HepG2 (cell line): ENCODE results near the gene PTPRD. TPM values are rescaled to one million over a fixed set of nuclear protein-coding genes. Genes with fewer than 3 reads are reported as not detected.

ENCODE experiments used
- ATAC-seq: fragments of 200-7000 bp; cut with Tn5 transposase; 3 replicates; pipeline ENCODE4 v1.9.1; 2020; ENCODE audit warnings: mild to moderate bottlenecking, moderate library complexity
- BruUV-seq: library from RNA; stranded (reverse); fragments of 400-500 nt; replicated peaks from 2 replicates; lab custom pipeline; 2021; lab: Mats Ljungman, UMichigan
- CTCF ChIA-PET: fragments of 300-600 bp; formaldehyde crosslinking; extraction: SDS; loops from one replicate; lab custom pipeline; 2021; ENCODE audit warnings: low total read pairs, inconsistent platforms, low intra/inter-chr PET ratio; lab: Yijun Ruan, JAX
- POLR2A ChIA-PET: fragments of 350-600 bp; sonication (Branson Sonifier 250); formaldehyde crosslinking; loops from one replicate; lab custom pipeline; 2020; ENCODE audit warnings: antibody characterized with exemption, inconsistent platforms; lab: Yijun Ruan, JAX
- DNase-seq: peaks from one replicate; pipeline ENCODE4 v3.0.0-alpha.2; 2015; ENCODE audit warnings: low spot score
- FAIRE-seq: peaks from 3 replicates; lab custom pipeline; 2011; peaks lifted over from hg19 to GRCh38; lab: Jason Lieb, UNC
- H2AFZ ChIP-seq: one replicate; pipeline ENCODE4 v1.6.1; 2011; ENCODE audit warnings: low read length, inconsistent platforms
- H3K27ac ChIP-seq: fragments of 300-600 bp; 3 replicates; pipeline ENCODE4 v1.8.0; 2011; ENCODE audit warnings: mixed run types, mild to moderate bottlenecking, mixed read lengths, low read length, inconsistent platforms; ENCODE audit not compliant: insufficient read depth; ENCODE audit errors: extremely low read length
- H3K27me3 ChIP-seq, 2 experiments: fragments of 200-600 bp in 1 of 2; 2 replicates in 1 of 2; 3 replicates in 1 of 2; pipeline versions ENCODE4 v1.6.0 to v1.8.0; 2011; ENCODE audit warnings: low read length in 2 of 2, mild to moderate bottlenecking in 2 of 2, moderate library complexity in 2 of 2, inconsistent platforms in 1 of 2; ENCODE audit not compliant: insufficient read depth in 2 of 2, control insufficient read depth in 1 of 2
- H3K36me3 ChIP-seq, 2 experiments: fragments of 200-600 bp in 1 of 2; replicated peaks in 1 of 2; 2 replicates in 1 of 2; 3 replicates in 1 of 2; pipeline versions ENCODE4 v1.5.1 to v1.8.0; 2011; ENCODE audit warnings: low read length in 2 of 2, inconsistent platforms in 1 of 2; ENCODE audit not compliant: insufficient read depth in 2 of 2, control insufficient read depth in 1 of 2
- H3K4me1 ChIP-seq: 2 replicates; pipeline ENCODE4 v1.5.1; 2012; ENCODE audit warnings: low read length, inconsistent platforms; ENCODE audit not compliant: insufficient read depth
- H3K4me2 ChIP-seq: 2 replicates; pipeline ENCODE4 v1.6.0; 2011; ENCODE audit warnings: low read depth, low read length, inconsistent platforms
- H3K4me3 ChIP-seq, 3 experiments: fragments of 200-600 bp in 1 of 3; sonication (generic), shearing (Covaris generic) in 1 of 3; replicated peaks in 1 of 3; 2 replicates each; pipeline ENCODE4 v1.5.1; 2011 to 2016; ENCODE audit warnings: low read length in 3 of 3, inconsistent platforms in 2 of 3, low read depth in 2 of 3, mild to moderate bottlenecking in 2 of 3, control low read depth in 1 of 3, mixed read lengths in 1 of 3; ENCODE audit not compliant: insufficient read depth in 1 of 3
- H3K79me2 ChIP-seq: one replicate; pipeline ENCODE4 v1.6.1; 2011; ENCODE audit warnings: low read length, inconsistent platforms; ENCODE audit not compliant: insufficient read depth
- H3K9ac ChIP-seq: 2 replicates; pipeline ENCODE4 v1.6.0; 2011; ENCODE audit warnings: mild to moderate bottlenecking, low read depth, low read length, inconsistent platforms; ENCODE audit not compliant: insufficient read depth
- H3K9me3 ChIP-seq: 2 replicates; pipeline ENCODE4 v1.5.1; 2012; ENCODE audit warnings: mild to moderate bottlenecking, low read length
- H4K20me1 ChIP-seq: 2 replicates; pipeline ENCODE4 v1.6.0; 2011; ENCODE audit warnings: inconsistent platforms, mild to moderate bottlenecking, low read length, moderate library complexity; ENCODE audit not compliant: insufficient read depth
- CHCHD3 ChIP-seq: sonication (generic); formaldehyde crosslinking; IDR thresholded peaks from 2 replicates; pipeline ENCODE4 v1.8.0; 2022; ENCODE audit warnings: mild to moderate bottlenecking, missing genetic modification reagents, moderate library complexity
- HIVEP1 ChIP-seq: sonication (generic); formaldehyde crosslinking; IDR thresholded peaks from 2 replicates; pipeline ENCODE4 v1.4.0; 2020; ENCODE audit warnings: mild to moderate bottlenecking, missing genetic modification reagents
- IKZF1 ChIP-seq: fragments of 450-650 bp; IDR thresholded peaks from 2 replicates; pipeline ENCODE4 v1.7.1; 2016
- SKI ChIP-seq: fragments of 450-650 bp; IDR thresholded peaks from one replicate; pipeline ENCODE4 v1.6.1; 2018; ENCODE audit warnings: mild to moderate bottlenecking; ENCODE audit not compliant: partially characterized antibody
- SNAI1 ChIP-seq: sonication (generic); formaldehyde crosslinking; IDR thresholded peaks from 2 replicates; pipeline ENCODE4 v1.5.0; 2020; ENCODE audit warnings: mild to moderate bottlenecking, missing genetic modification reagents, borderline replicate concordance
- ZNF34 ChIP-seq: sonication (generic); formaldehyde crosslinking; IDR thresholded peaks from 2 replicates; pipeline ENCODE4 v1.4.0; 2020; ENCODE audit warnings: mild to moderate bottlenecking, missing genetic modification reagents, borderline replicate concordance
- ZNF546 ChIP-seq: sonication (generic); formaldehyde crosslinking; conservative IDR thresholded peaks from 2 replicates; pipeline ENCODE4 v1.8.1; 2023; ENCODE audit warnings: mild to moderate bottlenecking, missing genetic modification reagents
- ZSCAN21 ChIP-seq: sonication (generic); formaldehyde crosslinking; IDR thresholded peaks from 2 replicates; pipeline ENCODE4 v1.8.0; 2022; ENCODE audit warnings: mild to moderate bottlenecking, missing genetic modification reagents, moderate library complexity, borderline replicate concordance
- WGBS: methylation state at CpG from one replicate; pipeline ENCODE4 v1.1.6; 2017; ENCODE audit warnings: low lambda C conversion rate; 5-methylcytosine and 5-hydroxymethylcytosine counted together
- in situ Hi-C: cut with HindIII; loops from 2 replicates; pipeline ENCODE4 v1.10.0; 2017; ENCODE audit warnings: low pct_unique_long_range_greater_than_20kb; ENCODE audit not compliant: extremely low pct_ligation_motif_present
- intact Hi-C: fragments of 100-400 bp; cut with micrococcal nuclease; formaldehyde crosslinking; loops from one replicate; pipeline ENCODE4 v1.10.0; 2022; ENCODE audit not compliant: unreplicated experiment
- polyA plus RNA-seq, 8 experiments: library from polyadenylated mRNA; depleted of rRNA in 3 of 8; stranded (reverse) in 7 of 8; unstranded in 1 of 8; fragments of >200 nt; fragmentation: Illumina TruSeq in 4 of 8; extraction: Trizol in 4 of 8; gene quantifications; 2 replicates each; pipeline versions ENCODE4 v1.2.1 to v1.2.3, GENCODE V29; 2011 to 2016; ENCODE audit warnings: low read depth in 4 of 8, missing spikeins in 1 of 8, mixed read lengths in 1 of 8; ENCODE audit not compliant: insufficient read depth in 1 of 8
- total RNA-seq, 5 experiments: library from RNA; depleted of rRNA; stranded (reverse); fragments of >200 nt; fragmentation: Illumina TruSeq; extraction: Trizol; gene quantifications; 2 replicates each; pipeline ENCODE4 v1.2.3, GENCODE V29; 2016; ENCODE audit warnings: low read depth in 1 of 5
- TF ChIP-seq, protein P1 (sequence below): sonication (generic); formaldehyde crosslinking; IDR thresholded peaks from 2 replicates; pipeline ENCODE4 v1.8.0; 2022; ENCODE audit warnings: mild to moderate bottlenecking, missing genetic modification reagents, moderate library complexity
- TF ChIP-seq, protein P2 (sequence below): sonication (generic); formaldehyde crosslinking; IDR thresholded peaks from 2 replicates; pipeline ENCODE4 v1.9.0; 2021; ENCODE audit warnings: missing genetic modification reagents, mild to moderate bottlenecking, borderline replicate concordance
- TF ChIP-seq, protein P3 (sequence below): sonication (generic); formaldehyde crosslinking; IDR thresholded peaks from 2 replicates; pipeline ENCODE4 v1.4.0; 2020; ENCODE audit warnings: missing genetic modification reagents, borderline replicate concordance
- TF ChIP-seq, protein P4 (sequence below): sonication (generic); formaldehyde crosslinking; IDR thresholded peaks from 2 replicates; pipeline ENCODE4 v1.4.0; 2020; ENCODE audit warnings: mild to moderate bottlenecking, missing genetic modification reagents
- TF ChIP-seq, protein P5 (sequence below): sonication (generic); formaldehyde crosslinking; IDR thresholded peaks from 2 replicates; pipeline ENCODE4 v1.4.0; 2020; ENCODE audit warnings: missing genetic modification reagents

The PTPRD gene
- total and polyA plus RNA-seq, 2 of the 13 experiments (the other 11 are each of a cell fraction or from before 2014, with no cell fraction given) = 0.05 TPM; not detected in 1

DNA sequence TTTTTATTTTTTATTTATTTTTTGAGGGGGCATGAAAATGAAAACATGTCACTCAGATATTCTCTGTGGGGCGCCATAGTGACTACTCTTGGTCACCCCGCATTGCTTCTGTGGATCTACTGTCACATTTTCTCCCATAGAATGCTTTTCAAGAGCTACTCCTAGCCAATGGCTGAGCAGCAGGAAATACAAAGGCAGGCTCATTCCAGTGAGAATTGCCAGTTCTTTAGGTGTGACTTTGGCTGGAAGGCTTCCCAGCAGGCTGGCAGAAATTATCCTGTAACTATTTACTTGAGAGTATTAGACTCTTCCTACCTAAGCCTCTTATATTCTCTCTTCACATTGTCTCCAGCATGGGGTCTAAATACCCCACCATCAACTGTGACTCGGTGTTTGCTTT, 21.0 kb upstream of the PTPRD start:
- no peak overlapping the region for H3K27ac ChIP-seq
- H3K27me3 ChIP-seq = no peaks in the 10 kb centered on the region
- POLR2A ChIA-PET = no interaction called here
- no peak overlapping the region for H3K4me3 ChIP-seq
- in situ Hi-C loops = no loop called here
- H3K4me2 ChIP-seq = no peak overlapping the region
- no peak for ATAC-seq
- no peak for DNase-seq
- H3K36me3 ChIP-seq = no peaks in the 10 kb centered on the region
- CTCF ChIA-PET = no interaction called here
- no peak for FAIRE-seq
- H3K4me1 ChIP-seq = no peaks in the 10 kb centered on the region
- BruUV-seq = no TSS peak
- no peaks in the 10 kb centered on the region for H3K79me2 ChIP-seq
- 23% methylated on average over 3 of the region's 3 CpGs for WGBS
- H3K9me3 ChIP-seq = no peaks in the 10 kb centered on the region
- H2AFZ ChIP-seq = no peak overlapping the region
- intact Hi-C loops = no loop called here
- H3K9ac ChIP-seq = no peak overlapping the region
- no peaks in the 10 kb centered on the region for H4K20me1 ChIP-seq
- TF ChIP-seq, protein P1, sequence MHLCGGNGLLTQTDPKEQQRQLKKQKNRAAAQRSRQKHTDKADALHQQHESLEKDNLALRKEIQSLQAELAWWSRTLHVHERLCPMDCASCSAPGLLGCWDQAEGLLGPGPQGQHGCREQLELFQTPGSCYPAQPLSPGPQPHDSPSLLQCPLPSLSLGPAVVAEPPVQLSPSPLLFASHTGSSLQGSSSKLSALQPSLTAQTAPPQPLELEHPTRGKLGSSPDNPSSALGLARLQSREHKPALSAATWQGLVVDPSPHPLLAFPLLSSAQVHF (CRISPR knock-in tag) = no peak
- TF ChIP-seq, protein P2, sequence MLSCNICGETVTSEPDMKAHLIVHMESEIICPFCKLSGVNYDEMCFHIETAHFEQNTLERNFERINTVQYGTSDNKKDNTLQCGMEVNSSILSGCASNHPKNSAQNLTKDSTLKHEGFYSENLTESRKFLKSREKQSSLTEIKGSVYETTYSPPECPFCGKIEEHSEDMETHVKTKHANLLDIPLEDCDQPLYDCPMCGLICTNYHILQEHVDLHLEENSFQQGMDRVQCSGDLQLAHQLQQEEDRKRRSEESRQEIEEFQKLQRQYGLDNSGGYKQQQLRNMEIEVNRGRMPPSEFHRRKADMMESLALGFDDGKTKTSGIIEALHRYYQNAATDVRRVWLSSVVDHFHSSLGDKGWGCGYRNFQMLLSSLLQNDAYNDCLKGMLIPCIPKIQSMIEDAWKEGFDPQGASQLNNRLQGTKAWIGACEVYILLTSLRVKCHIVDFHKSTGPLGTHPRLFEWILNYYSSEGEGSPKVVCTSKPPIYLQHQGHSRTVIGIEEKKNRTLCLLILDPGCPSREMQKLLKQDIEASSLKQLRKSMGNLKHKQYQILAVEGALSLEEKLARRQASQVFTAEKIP (CRISPR knock-in tag) = no peak
- TF ChIP-seq ZSCAN21 (CRISPR knock-in tag) (no peak), CHCHD3 (CRISPR knock-in tag) (no peak), SNAI1 (CRISPR knock-in tag) (no peak), HIVEP1 (no peak), ZNF34 (CRISPR knock-in tag) (no peak), ZNF546 (CRISPR knock-in tag) (no peak), IKZF1 (no peak), SKI (no peak)
- TF ChIP-seq, protein P3, sequence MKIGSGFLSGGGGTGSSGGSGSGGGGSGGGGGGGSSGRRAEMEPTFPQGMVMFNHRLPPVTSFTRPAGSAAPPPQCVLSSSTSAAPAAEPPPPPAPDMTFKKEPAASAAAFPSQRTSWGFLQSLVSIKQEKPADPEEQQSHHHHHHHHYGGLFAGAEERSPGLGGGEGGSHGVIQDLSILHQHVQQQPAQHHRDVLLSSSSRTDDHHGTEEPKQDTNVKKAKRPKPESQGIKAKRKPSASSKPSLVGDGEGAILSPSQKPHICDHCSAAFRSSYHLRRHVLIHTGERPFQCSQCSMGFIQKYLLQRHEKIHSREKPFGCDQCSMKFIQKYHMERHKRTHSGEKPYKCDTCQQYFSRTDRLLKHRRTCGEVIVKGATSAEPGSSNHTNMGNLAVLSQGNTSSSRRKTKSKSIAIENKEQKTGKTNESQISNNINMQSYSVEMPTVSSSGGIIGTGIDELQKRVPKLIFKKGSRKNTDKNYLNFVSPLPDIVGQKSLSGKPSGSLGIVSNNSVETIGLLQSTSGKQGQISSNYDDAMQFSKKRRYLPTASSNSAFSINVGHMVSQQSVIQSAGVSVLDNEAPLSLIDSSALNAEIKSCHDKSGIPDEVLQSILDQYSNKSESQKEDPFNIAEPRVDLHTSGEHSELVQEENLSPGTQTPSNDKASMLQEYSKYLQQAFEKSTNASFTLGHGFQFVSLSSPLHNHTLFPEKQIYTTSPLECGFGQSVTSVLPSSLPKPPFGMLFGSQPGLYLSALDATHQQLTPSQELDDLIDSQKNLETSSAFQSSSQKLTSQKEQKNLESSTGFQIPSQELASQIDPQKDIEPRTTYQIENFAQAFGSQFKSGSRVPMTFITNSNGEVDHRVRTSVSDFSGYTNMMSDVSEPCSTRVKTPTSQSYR = no peak
- TF ChIP-seq, protein P4, sequence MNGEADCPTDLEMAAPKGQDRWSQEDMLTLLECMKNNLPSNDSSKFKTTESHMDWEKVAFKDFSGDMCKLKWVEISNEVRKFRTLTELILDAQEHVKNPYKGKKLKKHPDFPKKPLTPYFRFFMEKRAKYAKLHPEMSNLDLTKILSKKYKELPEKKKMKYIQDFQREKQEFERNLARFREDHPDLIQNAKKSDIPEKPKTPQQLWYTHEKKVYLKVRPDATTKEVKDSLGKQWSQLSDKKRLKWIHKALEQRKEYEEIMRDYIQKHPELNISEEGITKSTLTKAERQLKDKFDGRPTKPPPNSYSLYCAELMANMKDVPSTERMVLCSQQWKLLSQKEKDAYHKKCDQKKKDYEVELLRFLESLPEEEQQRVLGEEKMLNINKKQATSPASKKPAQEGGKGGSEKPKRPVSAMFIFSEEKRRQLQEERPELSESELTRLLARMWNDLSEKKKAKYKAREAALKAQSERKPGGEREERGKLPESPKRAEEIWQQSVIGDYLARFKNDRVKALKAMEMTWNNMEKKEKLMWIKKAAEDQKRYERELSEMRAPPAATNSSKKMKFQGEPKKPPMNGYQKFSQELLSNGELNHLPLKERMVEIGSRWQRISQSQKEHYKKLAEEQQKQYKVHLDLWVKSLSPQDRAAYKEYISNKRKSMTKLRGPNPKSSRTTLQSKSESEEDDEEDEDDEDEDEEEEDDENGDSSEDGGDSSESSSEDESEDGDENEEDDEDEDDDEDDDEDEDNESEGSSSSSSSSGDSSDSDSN (CRISPR knock-in tag) = no peak
- TF ChIP-seq, protein P5, sequence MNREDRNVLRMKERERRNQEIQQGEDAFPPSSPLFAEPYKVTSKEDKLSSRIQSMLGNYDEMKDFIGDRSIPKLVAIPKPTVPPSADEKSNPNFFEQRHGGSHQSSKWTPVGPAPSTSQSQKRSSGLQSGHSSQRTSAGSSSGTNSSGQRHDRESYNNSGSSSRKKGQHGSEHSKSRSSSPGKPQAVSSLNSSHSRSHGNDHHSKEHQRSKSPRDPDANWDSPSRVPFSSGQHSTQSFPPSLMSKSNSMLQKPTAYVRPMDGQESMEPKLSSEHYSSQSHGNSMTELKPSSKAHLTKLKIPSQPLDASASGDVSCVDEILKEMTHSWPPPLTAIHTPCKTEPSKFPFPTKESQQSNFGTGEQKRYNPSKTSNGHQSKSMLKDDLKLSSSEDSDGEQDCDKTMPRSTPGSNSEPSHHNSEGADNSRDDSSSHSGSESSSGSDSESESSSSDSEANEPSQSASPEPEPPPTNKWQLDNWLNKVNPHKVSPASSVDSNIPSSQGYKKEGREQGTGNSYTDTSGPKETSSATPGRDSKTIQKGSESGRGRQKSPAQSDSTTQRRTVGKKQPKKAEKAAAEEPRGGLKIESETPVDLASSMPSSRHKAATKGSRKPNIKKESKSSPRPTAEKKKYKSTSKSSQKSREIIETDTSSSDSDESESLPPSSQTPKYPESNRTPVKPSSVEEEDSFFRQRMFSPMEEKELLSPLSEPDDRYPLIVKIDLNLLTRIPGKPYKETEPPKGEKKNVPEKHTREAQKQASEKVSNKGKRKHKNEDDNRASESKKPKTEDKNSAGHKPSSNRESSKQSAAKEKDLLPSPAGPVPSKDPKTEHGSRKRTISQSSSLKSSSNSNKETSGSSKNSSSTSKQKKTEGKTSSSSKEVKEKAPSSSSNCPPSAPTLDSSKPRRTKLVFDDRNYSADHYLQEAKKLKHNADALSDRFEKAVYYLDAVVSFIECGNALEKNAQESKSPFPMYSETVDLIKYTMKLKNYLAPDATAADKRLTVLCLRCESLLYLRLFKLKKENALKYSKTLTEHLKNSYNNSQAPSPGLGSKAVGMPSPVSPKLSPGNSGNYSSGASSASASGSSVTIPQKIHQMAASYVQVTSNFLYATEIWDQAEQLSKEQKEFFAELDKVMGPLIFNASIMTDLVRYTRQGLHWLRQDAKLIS (CRISPR knock-in tag) = no peak
